Ascending aorta (tissue), 2 donors: ENCODE data around the gene SLC13A4. TPM values are rescaled to one million over a fixed set of nuclear protein-coding genes. Genes with fewer than 3 reads are reported as not detected.

ENCODE experiments used
- DNase-seq, 2 donors: peaks; one replicate each; pipeline ENCODE4 v3.0.0-alpha.2; 2019; ENCODE audit warnings: low spot score in 2 of 2
- H3K27ac ChIP-seq, 2 donors: fragments of 200-600 bp; sonication (generic); one replicate each; pipeline ENCODE4 v1.5.1; 2016 to 2017; ENCODE audit warnings: mild to moderate bottlenecking in 1 of 2
- H3K27me3 ChIP-seq: fragments of 200-600 bp; sonication (generic); one replicate; pipeline ENCODE4 v1.5.1; 2017
- H3K36me3 ChIP-seq, 2 donors: fragments of 200-600 bp; sonication (generic); one replicate each; pipeline ENCODE4 v1.5.1; 2016
- H3K4me1 ChIP-seq, 2 donors: fragments of 200-600 bp; sonication (generic); one replicate each; pipeline ENCODE4 v1.5.1; 2016 to 2017; ENCODE audit warnings: mild to moderate bottlenecking in 1 of 2
- H3K4me3 ChIP-seq, 2 donors: fragments of 200-600 bp; sonication (generic); one replicate each; pipeline ENCODE4 v1.5.1; 2016 to 2017; ENCODE audit warnings: mild to moderate bottlenecking in 1 of 2
- H3K9me3 ChIP-seq, 2 donors: fragments of 200-600 bp; sonication (generic); one replicate each; pipeline ENCODE4 v1.5.1; 2016
- intact Hi-C: fragments of 100-400 bp; cut with DNase I; formaldehyde crosslinking; loops from one replicate; pipeline ENCODE4 v1.15.1; 2023
- total RNA-seq: library from RNA; depleted of rRNA; stranded (reverse); fragments of >200 nt; gene quantifications from one replicate; pipeline ENCODE4 v1.1.0, GENCODE V29; 2016
- TF ChIP-seq, protein P1 (sequence below), 3 experiments: fragments of 200-600 bp in 2 of 3; fragments of 450-650 bp in 1 of 3; sonication (generic) in 2 of 3; IDR thresholded peaks; one replicate each; pipeline ENCODE4 v1.5.1; 2016 to 2019; ENCODE audit warnings: antibody characterized with exemption in 3 of 3, mild to moderate bottlenecking in 1 of 3, moderate library complexity in 1 of 3

Gene SLC13A4
- total RNA-seq, 1 donor from 2014 or later = 0.21 TPM

DNA sequence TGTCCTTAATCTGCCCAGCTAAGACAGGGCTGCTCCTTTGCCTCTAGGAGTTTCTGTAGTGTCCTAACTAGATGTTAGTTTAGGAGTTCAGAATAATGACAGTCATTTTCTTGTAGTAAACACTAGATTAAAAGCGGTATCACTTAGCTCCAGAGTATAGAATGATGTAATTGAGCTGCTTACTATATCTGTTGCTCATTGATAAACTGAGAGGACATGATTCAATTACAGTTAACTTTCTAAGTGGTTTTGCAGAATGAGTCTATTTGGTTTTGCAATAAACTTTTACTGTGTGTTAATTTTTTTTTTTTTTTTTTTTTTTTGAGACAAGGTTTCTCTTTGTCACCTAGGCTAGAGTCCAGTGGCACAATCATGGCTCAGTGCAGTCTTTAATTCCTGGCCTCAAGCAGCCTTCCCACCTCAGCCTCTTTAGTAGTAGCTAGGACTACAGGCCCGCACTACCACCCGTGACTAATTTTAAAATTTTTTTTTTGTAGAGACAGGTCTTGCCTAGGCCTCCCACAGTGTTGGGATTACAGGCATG, 63.9 kb downstream of the SLC13A4 start:
- Histone ChIP-seq H3K36me3 (no peaks in the 10 kb centered on the region), H3K4me3 (peak overlapping the region in 1 of 2 donors; percentile 73), H3K4me1 (peaks cover 0 to 19% of the 10 kb centered on the region in 2 donors), H3K27me3 (no peaks in the 10 kb centered on the region), H3K9me3 (no peaks in the 10 kb centered on the region), H3K27ac (peak overlapping the region; percentile 87 to 96)
- TF ChIP-seq, protein P1, sequence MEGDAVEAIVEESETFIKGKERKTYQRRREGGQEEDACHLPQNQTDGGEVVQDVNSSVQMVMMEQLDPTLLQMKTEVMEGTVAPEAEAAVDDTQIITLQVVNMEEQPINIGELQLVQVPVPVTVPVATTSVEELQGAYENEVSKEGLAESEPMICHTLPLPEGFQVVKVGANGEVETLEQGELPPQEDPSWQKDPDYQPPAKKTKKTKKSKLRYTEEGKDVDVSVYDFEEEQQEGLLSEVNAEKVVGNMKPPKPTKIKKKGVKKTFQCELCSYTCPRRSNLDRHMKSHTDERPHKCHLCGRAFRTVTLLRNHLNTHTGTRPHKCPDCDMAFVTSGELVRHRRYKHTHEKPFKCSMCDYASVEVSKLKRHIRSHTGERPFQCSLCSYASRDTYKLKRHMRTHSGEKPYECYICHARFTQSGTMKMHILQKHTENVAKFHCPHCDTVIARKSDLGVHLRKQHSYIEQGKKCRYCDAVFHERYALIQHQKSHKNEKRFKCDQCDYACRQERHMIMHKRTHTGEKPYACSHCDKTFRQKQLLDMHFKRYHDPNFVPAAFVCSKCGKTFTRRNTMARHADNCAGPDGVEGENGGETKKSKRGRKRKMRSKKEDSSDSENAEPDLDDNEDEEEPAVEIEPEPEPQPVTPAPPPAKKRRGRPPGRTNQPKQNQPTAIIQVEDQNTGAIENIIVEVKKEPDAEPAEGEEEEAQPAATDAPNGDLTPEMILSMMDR (IDR thresholded peaks at IDR 0.05) = no peak
- intact Hi-C loops = loop anchor here (5.0 kb wide), 1 partner anchor 452 kb away; the partner anchor contains the start of gene WDR91
- DNase-seq = no peak

DNA sequence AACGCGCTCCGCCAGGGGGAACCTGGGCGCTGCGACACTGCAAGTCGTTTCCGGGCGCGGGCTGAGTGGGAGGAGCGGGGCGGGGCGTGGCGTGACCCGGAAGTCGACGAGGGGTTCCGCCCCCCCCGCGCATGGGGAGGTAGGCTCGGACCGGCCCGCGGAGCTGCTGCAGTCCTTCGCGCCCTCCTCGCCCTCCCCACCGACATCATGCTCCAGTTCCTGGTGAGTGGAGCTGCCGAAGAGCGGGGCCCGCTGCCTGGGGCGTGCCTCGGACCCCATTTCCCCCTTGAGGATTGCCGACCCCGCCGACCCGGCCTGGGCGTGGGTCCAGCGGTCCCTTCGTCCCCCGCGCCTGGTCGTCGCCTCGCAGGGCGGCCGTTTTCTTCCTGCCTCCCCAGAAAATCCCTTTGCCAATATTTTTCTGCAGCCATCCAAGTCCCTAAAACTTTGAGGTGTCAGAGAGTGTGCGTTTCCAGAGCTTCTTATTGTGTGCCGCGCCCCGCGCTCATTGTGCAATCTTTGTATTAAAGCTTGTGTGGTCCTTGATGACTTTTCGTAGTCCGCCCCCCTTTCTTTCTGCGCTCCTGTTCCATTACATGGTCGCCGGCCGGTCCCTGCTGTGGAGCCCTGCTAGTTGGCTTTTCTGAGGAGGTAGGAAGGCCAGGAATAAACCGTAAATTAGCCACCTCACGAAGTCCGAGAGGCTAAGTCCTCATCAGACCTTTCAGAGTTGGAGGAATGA, 65.4 kb downstream of the SLC13A4 start, which contains the start of gene STMP1:
Gene STMP1, plus strand, starts transcription at position 142 of the 742 bp plus-strand sequence.
- DNase-seq = peak; percentile 81 to 98
- Histone ChIP-seq H3K36me3 (no peaks in the 10 kb centered on the region), H3K4me1 (peaks cover 0 to 19% of the 10 kb centered on the region in 2 donors), H3K9me3 (no peaks in the 10 kb centered on the region), H3K27me3 (no peaks in the 10 kb centered on the region), H3K4me3 (peak within 1 kb of the TSS; percentile 73 to 86), H3K27ac (peak within 1 kb of the TSS; percentile 87 to 96)
- intact Hi-C loops = loop anchor here (1.0 to 5.0 kb wide), 6 partner anchors 82 to 450 kb away; partner anchors contain the start of genes MTPN and WDR91
- TF ChIP-seq, protein P1 (IDR thresholded peaks at IDR 0.05) = peak in 1 of 3 experiments; percentile 95

DNA sequence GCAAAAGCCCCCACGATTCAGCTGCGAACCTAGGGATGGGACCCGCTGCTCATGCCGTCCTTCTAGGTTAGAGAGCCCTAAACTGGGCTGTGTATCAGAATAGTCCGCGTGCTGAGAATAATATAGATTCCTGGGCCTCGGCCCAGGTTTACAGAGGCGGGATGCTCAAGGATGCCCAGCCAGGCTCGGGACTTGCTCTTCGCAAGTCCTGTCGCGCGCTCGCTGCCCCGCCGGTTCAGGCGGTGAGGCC, 65.9 kb downstream of the SLC13A4 start:
- Histone ChIP-seq H3K9me3 (no peaks in the 10 kb centered on the region), H3K4me3 (peak overlapping the region; percentile 73 to 86), H3K27ac (peak overlapping the region; percentile 87 to 96), H3K27me3 (no peaks in the 10 kb centered on the region), H3K36me3 (no peaks in the 10 kb centered on the region), H3K4me1 (peaks cover 0 to 19% of the 10 kb centered on the region in 2 donors)
- intact Hi-C loops = loop anchor here (1.0 to 5.0 kb wide), 6 partner anchors 83 to 450 kb away; partner anchors contain the start of genes MTPN and WDR91
- TF ChIP-seq, protein P1 (IDR thresholded peaks at IDR 0.05) = peak in 2 of 3 experiments; percentile 85 to 92
- DNase-seq = no peak

DNA sequence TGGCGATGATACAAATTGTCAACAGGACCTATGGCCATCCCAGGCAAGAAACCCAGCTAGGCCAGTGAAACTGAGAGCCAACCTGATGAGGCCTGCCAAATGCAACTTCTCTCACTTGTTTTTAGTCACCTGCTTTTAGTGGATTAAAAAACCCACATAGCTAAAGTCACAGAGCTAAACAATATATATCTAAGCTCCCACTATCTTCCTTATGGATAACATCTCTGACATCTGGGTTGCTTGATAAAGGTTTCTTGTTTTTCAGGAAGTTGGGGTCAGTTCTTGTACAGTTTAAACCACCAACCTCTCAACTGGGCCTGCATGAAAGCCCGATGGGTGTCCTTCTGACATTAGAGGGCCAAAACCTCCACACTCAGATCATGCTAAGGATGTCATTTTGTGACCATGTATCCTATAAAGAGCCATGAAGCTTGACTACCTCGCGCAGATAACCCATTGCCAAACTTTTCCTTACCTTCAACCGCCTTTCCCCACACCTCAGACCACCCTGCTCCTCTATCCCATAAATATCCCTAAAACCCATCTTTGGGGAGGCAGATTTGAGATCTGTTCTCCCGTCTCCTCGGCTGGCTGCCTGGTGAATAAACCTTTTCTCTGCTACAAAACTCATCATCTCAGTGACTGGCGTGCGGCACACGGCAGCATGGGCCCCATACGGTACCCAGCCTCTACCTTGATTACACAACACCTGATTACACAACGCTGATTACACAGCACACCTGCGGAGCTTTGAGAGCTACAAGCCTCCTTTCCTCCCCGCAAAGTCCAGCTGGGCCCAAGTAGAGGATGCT, 66.5 kb downstream of the SLC13A4 start:
- H3K4me3 ChIP-seq = peak overlapping the region; percentile 73 to 86
- peak overlapping the region; percentile 87 to 96 for H3K27ac ChIP-seq
- no peaks in the 10 kb centered on the region for H3K27me3 ChIP-seq
- H3K36me3 ChIP-seq = no peaks in the 10 kb centered on the region
- no peaks in the 10 kb centered on the region for H3K9me3 ChIP-seq
- TF ChIP-seq, protein P1 (IDR thresholded peaks at IDR 0.05) = no peak
- H3K4me1 ChIP-seq = peaks cover 0 to 16% of the 10 kb centered on the region in 2 donors
- intact Hi-C loops = loop anchor here (1.0 to 5.0 kb wide), 6 partner anchors 83 to 449 kb away; partner anchors contain the start of genes MTPN and WDR91
- no peak for DNase-seq

DNA sequence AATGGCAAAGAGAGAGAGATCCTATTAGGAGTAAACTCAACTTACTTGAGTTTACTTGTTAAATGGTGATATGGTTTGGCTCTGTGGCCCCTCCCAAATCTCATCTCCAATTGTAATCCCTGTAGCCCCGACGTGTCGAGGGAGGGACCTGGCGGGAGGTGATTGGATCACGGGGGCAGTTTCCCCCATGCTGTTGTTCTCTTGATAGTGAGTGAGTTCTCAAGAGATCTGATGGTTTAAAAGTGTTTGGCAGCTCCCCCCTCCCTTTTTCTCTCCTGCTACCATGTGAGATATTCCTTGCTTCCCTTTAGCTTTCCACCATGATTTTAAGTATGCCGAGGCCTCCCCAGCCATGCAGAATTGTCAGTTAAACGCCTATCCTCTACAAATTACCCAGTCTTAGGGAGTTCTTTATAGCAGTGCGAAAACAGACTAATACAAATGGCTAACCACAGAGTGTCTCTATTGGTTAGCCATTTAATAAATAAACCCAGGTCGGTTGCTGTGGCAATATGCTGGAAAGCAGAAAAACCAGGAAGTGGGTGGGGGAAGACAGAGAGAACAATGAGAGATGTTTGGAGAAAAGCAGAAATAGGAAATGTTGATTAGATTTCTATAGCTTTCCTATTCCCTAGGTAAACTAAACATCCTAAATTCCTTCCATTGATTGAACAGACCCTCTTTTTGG, 68.7 kb downstream of the SLC13A4 start:
- H3K27ac ChIP-seq = no peak overlapping the region

More for the DNA sequence above, 68.7 kb downstream of the SLC13A4 start:
- DNase-seq = no peak
- Histone ChIP-seq H3K4me3 (no peak overlapping the region), H3K36me3 (no peaks in the 10 kb centered on the region), H3K9me3 (no peaks in the 10 kb centered on the region), H3K27me3 (no peaks in the 10 kb centered on the region), H3K4me1 (peaks cover 0 to 10% of the 10 kb centered on the region in 2 donors)
- intact Hi-C loops = no loop called here
- TF ChIP-seq, protein P1 (IDR thresholded peaks at IDR 0.05) = no peak
